Keratinocyte (primary cell): ENCODE results near the gene GPR33. TPM values are rescaled to one million over a fixed set of nuclear protein-coding genes. Genes with fewer than 3 reads are reported as not detected.

Experiments
- DNase-seq: peaks from one replicate; pipeline ENCODE4 v3.0.0-alpha.2; 2011; ENCODE audit warnings: low read depth, missing footprints, low spot score
- FAIRE-seq: peaks from 2 replicates; lab custom pipeline; 2011; peaks lifted over from hg19 to GRCh38; lab: Jason Lieb, UNC
- H2AFZ ChIP-seq: 2 replicates; pipeline ENCODE4 v1.6.0; 2012; ENCODE audit warnings: low read length, control low read depth, inconsistent platforms; ENCODE audit not compliant: control insufficient read depth
- H3K27ac ChIP-seq: 2 replicates; pipeline ENCODE4 v1.5.1; 2011; ENCODE audit warnings: low read length; ENCODE audit not compliant: control insufficient read depth, insufficient read depth
- H3K27me3 ChIP-seq: 3 replicates; pipeline ENCODE4 v1.6.0; 2011; ENCODE audit warnings: low read length; ENCODE audit not compliant: control insufficient read depth, insufficient read depth; ENCODE audit errors: extremely low read depth
- H3K36me3 ChIP-seq, 2 experiments: 2 replicates in 1 of 2; 3 replicates in 1 of 2; pipeline ENCODE4 v1.5.1; 2011; ENCODE audit warnings: low read length in 2 of 2, mild to moderate bottlenecking in 1 of 2; ENCODE audit not compliant: control insufficient read depth in 2 of 2, insufficient read depth in 2 of 2; ENCODE audit errors: extremely low read depth in 1 of 2
- H3K4me1 ChIP-seq: 3 replicates; pipeline ENCODE4 v1.5.1; 2011; ENCODE audit warnings: low read length; ENCODE audit not compliant: control insufficient read depth, insufficient read depth; ENCODE audit errors: extremely low read depth
- H3K4me2 ChIP-seq: 3 replicates; pipeline ENCODE4 v1.6.0; 2011; ENCODE audit warnings: low read depth, low read length; ENCODE audit not compliant: control insufficient read depth, insufficient read depth; ENCODE audit errors: extremely low read depth
- H3K4me3 ChIP-seq, 3 experiments: fragments of 200-600 bp in 1 of 3; sonication (generic) in 1 of 3; 2 replicates in 2 of 3; 3 replicates in 1 of 3; pipeline ENCODE4 v1.5.1; 2011 to 2016; ENCODE audit warnings: low read length in 3 of 3, mild to moderate bottlenecking in 3 of 3, control low read depth in 2 of 3, inconsistent platforms in 1 of 3, low read depth in 1 of 3, mixed read lengths in 1 of 3, mixed run types in 1 of 3, moderate library complexity in 1 of 3; ENCODE audit not compliant: control insufficient read depth in 2 of 3, insufficient read depth in 2 of 3; ENCODE audit errors: extremely low read depth in 1 of 3
- H3K79me2 ChIP-seq: 2 replicates; pipeline ENCODE4 v1.6.0; 2012; ENCODE audit warnings: low read length; ENCODE audit not compliant: control insufficient read depth, insufficient read depth
- H3K9ac ChIP-seq: 3 replicates; pipeline ENCODE4 v1.6.0; 2011; ENCODE audit warnings: low read length; ENCODE audit not compliant: control insufficient read depth, insufficient read depth; ENCODE audit errors: extremely low read depth
- H3K9me1 ChIP-seq: 3 replicates; pipeline ENCODE4 v1.6.0; 2011; ENCODE audit warnings: low read length; ENCODE audit not compliant: control insufficient read depth, insufficient read depth; ENCODE audit errors: extremely low read depth
- H3K9me3 ChIP-seq: 2 replicates; pipeline ENCODE4 v1.5.1; 2012; ENCODE audit warnings: low read depth, low read length; ENCODE audit not compliant: control insufficient read depth
- H4K20me1 ChIP-seq: 3 replicates; pipeline ENCODE4 v1.6.0; 2011; ENCODE audit warnings: low read length; ENCODE audit not compliant: control insufficient read depth, insufficient read depth; ENCODE audit errors: extremely low read depth
- CTCF ChIP-seq, 3 experiments: IDR thresholded peaks in 1 of 3; conservative IDR thresholded peaks in 1 of 3; optimal IDR thresholded peaks in 1 of 3; 2 replicates in 2 of 3; 3 replicates in 1 of 3; pipeline versions ENCODE3 to v1.5.1; 2011; ENCODE audit warnings: low read length in 3 of 3, mild to moderate bottlenecking in 3 of 3, moderate library complexity in 2 of 3, control low read depth in 1 of 3, inconsistent platforms in 1 of 3; ENCODE audit not compliant: insufficient read depth in 2 of 3; ENCODE audit errors: extremely low read depth in 1 of 3
- EZH2 ChIP-seq: IDR thresholded peaks from one replicate; pipeline ENCODE4 v1.6.1; 2012; ENCODE audit warnings: inconsistent platforms, mild to moderate bottlenecking, low read length, moderate library complexity
- dilution Hi-C: fragments of 300-500 bp; cut with MboI; formaldehyde crosslinking; loops from one replicate; pipeline ENCODE4 v1.7.0; 2020; ENCODE audit warnings: low sequenced_read_pairs; ENCODE audit not compliant: extremely low pct_ligation_motif_present
- polyA plus RNA-seq, 5 experiments: library from polyadenylated mRNA; depleted of rRNA in 3 of 5; stranded (reverse) in 3 of 5; stranded (forward) in 1 of 5; unstranded in 1 of 5; fragments of >200 nt; gene quantifications; 1 replicate in 1 of 5; 2 replicates in 3 of 5; 3 replicates in 1 of 5; pipeline versions ENCODE4 v1.2.1 to v1.2.3, GENCODE V29; 2011 to 2012; ENCODE audit warnings: missing spikeins in 2 of 5, low read depth in 1 of 5, low replicate concordance in 1 of 5

GPR33 gene
- polyA plus RNA-seq, 1 donor (not counting 4 experiments of a cell fraction or from before 2014, with no cell fraction given) = not detected

GRCh38 chr14:31530136-31530535, 42.3 kb upstream of the GPR33 start:
- no peak for FAIRE-seq
- Histone ChIP-seq H3K9me1 (no peaks in the 10 kb centered on the region), H3K27me3 (no peaks in the 10 kb centered on the region), H2AFZ (no peak overlapping the region), H3K79me2 (no peaks in the 10 kb centered on the region), H3K27ac (no peak overlapping the region), H3K9me3 (no peaks in the 10 kb centered on the region), H3K9ac (no peak overlapping the region), H3K4me3 (no peak overlapping the region), H3K4me2 (no peak overlapping the region), H3K36me3 (no peaks in the 10 kb centered on the region), H4K20me1 (no peaks in the 10 kb centered on the region), H3K4me1 (peaks cover 2% of the 10 kb centered on the region)
- DNase-seq = no peak
- TF ChIP-seq CTCF (optimal IDR thresholded peaks at IDR 0.05 in 1 of 3, IDR thresholded peaks at IDR 0.05 in 1 of 3, conservative IDR thresholded peaks at IDR 0.05 in 1 of 3; ENCODE audit: extremely low read depth in 1 of 3, insufficient read depth in 2 of 3, low read length in 3 of 3) = no peak
- no peak for TF ChIP-seq EZH2
- dilution Hi-C loops = no loop called here

DNA sequence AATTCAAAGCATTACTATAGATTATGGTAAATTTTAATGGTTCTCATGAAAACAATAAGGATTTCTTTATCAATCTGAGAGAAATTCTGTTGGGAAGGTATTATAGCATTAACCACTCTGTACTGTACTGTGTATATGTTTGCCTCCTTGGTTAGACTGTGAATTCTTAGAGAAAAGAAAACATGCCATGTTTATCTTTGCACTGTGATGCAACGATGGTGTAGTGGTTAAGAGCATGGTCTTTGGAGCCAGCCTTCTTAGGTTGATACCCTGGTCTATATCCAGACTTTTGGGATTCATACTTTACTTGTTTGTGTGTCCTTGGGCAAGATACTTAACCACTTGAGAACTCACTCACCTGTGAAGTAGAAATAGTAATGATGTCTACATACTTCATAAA, 41.2 kb upstream of the GPR33 start:
- Histone ChIP-seq H3K4me2 (no peak overlapping the region), H3K79me2 (no peaks in the 10 kb centered on the region), H3K4me3 (no peak overlapping the region), H3K36me3 (no peaks in the 10 kb centered on the region), H3K9ac (no peak overlapping the region), H2AFZ (no peak overlapping the region), H3K9me3 (no peaks in the 10 kb centered on the region), H3K4me1 (peaks cover 2% of the 10 kb centered on the region), H3K27ac (no peak overlapping the region), H3K9me1 (no peaks in the 10 kb centered on the region), H3K27me3 (no peaks in the 10 kb centered on the region), H4K20me1 (no peaks in the 10 kb centered on the region)
- TF ChIP-seq CTCF (optimal IDR thresholded peaks at IDR 0.05 in 1 of 3, IDR thresholded peaks at IDR 0.05 in 1 of 3, conservative IDR thresholded peaks at IDR 0.05 in 1 of 3; ENCODE audit: extremely low read depth in 1 of 3, insufficient read depth in 2 of 3, low read length in 3 of 3) (no peak), EZH2 (no peak)
- dilution Hi-C loops = no loop called here
- DNase-seq (no peak), FAIRE-seq (no peak)
